Right atrium auricular region (tissue), 2 donors: ENCODE results near the gene MYOM1. TPM values are rescaled to one million over a fixed set of nuclear protein-coding genes. Genes with fewer than 3 reads are reported as not detected.

Experiments used
- DNase-seq: peaks from one replicate; pipeline ENCODE4 v3.0.0-alpha.2; 2019; ENCODE audit warnings: low spot score
- H3K27ac ChIP-seq, 2 donors: fragments of 200-600 bp; sonication (generic); 1 replicate in 1 of 2; 2 replicates in 1 of 2; pipeline ENCODE4 v1.5.1; 2016 to 2019
- H3K27me3 ChIP-seq, 2 donors: fragments of 200-600 bp; sonication (generic); one replicate each; pipeline versions ENCODE4 v1.5.1 to v1.6.0; 2017 to 2019
- H3K36me3 ChIP-seq: fragments of 200-600 bp; sonication (generic); one replicate; pipeline ENCODE4 v1.5.1; 2016
- H3K4me1 ChIP-seq, 2 donors: fragments of 200-600 bp; sonication (generic); one replicate each; pipeline versions ENCODE4 v1.5.1 to v1.6.0; 2017 to 2019
- H3K4me3 ChIP-seq, 2 donors: fragments of 200-600 bp; sonication (generic); 1 replicate in 1 of 2; 2 replicates in 1 of 2; pipeline ENCODE4 v1.5.1; 2017 to 2019; ENCODE audit warnings: mild to moderate bottlenecking in 1 of 2, moderate library complexity in 1 of 2
- H3K9me3 ChIP-seq, 2 donors: fragments of 200-600 bp; sonication (generic); one replicate each; pipeline ENCODE4 v1.5.1; 2019
- CTCF ChIP-seq, 2 donors: fragments of 200-600 bp; sonication (generic); IDR thresholded peaks; one replicate each; pipeline ENCODE4 v1.5.1; 2019; ENCODE audit warnings: antibody characterized with exemption in 2 of 2
- total RNA-seq, 2 donors: library from RNA; depleted of rRNA; stranded (reverse); fragments of >200 nt; gene quantifications; one replicate each; pipeline ENCODE4 v1.1.0, GENCODE V29; 2016

Gene MYOM1
- total RNA-seq, 2 donors from 2014 or later, result 357 to 410 TPM

GRCh38 chr18:3150274-3150673 lies 69.5 kb downstream of the MYOM1 start:
- no peak overlapping the region for H3K27ac ChIP-seq
- H3K9me3 ChIP-seq, result no peaks in the 10 kb centered on the region
- no peak for TF ChIP-seq CTCF (IDR thresholded peaks at IDR 0.05)
- H3K27me3 ChIP-seq, result no peaks in the 10 kb centered on the region
- peaks cover 38% of the 10 kb centered on the region for H3K36me3 ChIP-seq
- H3K4me3 ChIP-seq, result no peak overlapping the region
- no peak for DNase-seq
- peaks cover 0 to 17% of the 10 kb centered on the region in 2 donors for H3K4me1 ChIP-seq

DNA sequence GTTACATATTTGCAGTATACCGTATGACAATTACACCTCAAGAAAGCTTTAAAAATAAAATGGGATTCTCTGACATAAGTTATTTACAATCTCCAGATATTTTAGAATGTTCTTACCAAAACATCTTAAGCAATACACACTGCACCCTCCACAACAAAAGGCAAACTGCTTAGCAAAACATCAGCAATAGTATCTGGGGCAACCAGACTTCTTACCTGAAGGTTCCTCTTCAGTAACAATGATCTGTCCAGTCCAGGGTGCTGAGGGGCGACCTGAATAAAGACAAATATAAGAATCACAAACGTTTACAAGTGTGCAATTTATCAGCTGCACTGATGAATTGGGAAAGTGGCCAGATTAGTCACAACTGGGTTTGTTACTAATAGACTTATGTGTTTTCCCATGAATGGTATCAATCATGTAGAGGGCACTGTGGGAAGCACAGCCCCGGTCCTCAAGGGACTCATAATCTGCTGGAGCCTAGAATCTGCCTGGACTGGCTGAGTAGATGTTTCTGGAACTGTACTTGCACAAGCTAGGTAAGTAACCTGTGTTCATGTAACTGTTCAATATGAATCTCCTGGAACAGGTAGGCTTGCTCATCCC lies 70.7 kb downstream of the MYOM1 start:
- no peak for TF ChIP-seq CTCF (IDR thresholded peaks at IDR 0.05)
- H3K27me3 ChIP-seq, result no peaks in the 10 kb centered on the region
- H3K36me3 ChIP-seq, result peaks cover 28% of the 10 kb centered on the region
- no peak for DNase-seq
- no peak overlapping the region for H3K4me3 ChIP-seq
- no peak overlapping the region for H3K27ac ChIP-seq
- no peaks in the 10 kb centered on the region for H3K9me3 ChIP-seq
- H3K4me1 ChIP-seq, result peaks cover 0 to 11% of the 10 kb centered on the region in 2 donors

- Histone ChIP-seq H3K9me3 (no peaks in the 10 kb centered on the region), H3K27me3 (no peaks in the 10 kb centered on the region), H3K36me3 (peaks cover 26% of the 10 kb centered on the region), H3K4me3 (no peak overlapping the region), H3K27ac (no peak overlapping the region), H3K4me1 (peaks cover 0 to 5% of the 10 kb centered on the region in 2 donors)
- TF ChIP-seq CTCF (IDR thresholded peaks at IDR 0.05), result no peak
- no peak for DNase-seq
Observed at GRCh38 chr18:3147935-3148554, 71.7 kb downstream of the MYOM1 start.

DNA sequence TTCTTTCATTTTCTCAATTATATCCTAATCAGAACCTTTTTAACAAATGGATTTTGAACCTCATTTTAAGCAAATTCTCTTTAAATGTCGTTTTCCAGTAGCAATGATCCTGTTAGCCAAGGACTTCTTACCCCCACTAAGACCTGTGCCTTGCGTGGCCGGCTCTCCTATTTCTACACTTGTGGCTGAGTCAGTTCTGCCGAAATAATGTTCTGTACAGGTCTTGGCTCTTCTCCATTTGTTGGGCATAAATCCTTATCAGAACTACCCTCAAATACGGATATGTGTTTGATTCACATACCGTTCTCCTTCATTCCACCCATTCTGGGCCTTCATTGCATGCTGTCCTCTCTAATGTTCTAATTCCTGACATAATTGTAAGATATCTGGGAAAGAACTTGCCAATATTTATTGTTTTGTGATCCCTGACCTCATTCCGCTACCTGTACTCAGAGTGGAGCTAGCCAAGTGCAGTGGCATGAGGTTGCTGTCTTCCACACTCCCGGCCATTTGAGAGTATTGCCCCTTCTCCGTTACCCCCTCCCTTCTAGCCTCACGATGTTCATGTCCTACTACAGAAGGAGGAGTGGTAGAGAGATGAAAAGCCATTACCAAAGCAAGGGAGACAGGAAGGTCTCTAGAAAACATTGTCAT lies 78.7 kb downstream of the MYOM1 start:
- H3K9me3 ChIP-seq, result no peaks in the 10 kb centered on the region
- peaks cover 0 to 18% of the 10 kb centered on the region in 2 donors for H3K4me1 ChIP-seq
- no peak for TF ChIP-seq CTCF (IDR thresholded peaks at IDR 0.05)
- H3K27me3 ChIP-seq, result no peaks in the 10 kb centered on the region
- peaks cover 23% of the 10 kb centered on the region for H3K36me3 ChIP-seq
- no peak overlapping the region for H3K4me3 ChIP-seq
- no peak for DNase-seq
- peak overlapping the region; percentile 8 to 74 for H3K27ac ChIP-seq

GRCh38 chr18:3140342-3140741 lies 79.4 kb downstream of the MYOM1 start:
- no peak for TF ChIP-seq CTCF (IDR thresholded peaks at IDR 0.05)
- no peak for DNase-seq
- H3K4me3 ChIP-seq, result no peak overlapping the region
- H3K36me3 ChIP-seq, result peaks cover 27% of the 10 kb centered on the region
- H3K9me3 ChIP-seq, result no peaks in the 10 kb centered on the region
- peak overlapping the region in 1 of 2 donors; percentile 74 for H3K27ac ChIP-seq
- H3K27me3 ChIP-seq, result no peaks in the 10 kb centered on the region
- peaks cover 0 to 18% of the 10 kb centered on the region in 2 donors for H3K4me1 ChIP-seq
